CD14-positive monocyte (primary cell): Measurements from ENCODE around the gene MAP3K10. TPM values are rescaled to one million over a fixed set of nuclear protein-coding genes. Genes with fewer than 3 reads are reported as not detected.

Experiments
- DNase-seq, 3 donors: peaks; one replicate each; pipeline ENCODE4 v3.0.0-alpha.2; 2011 to 2022
- H2AFZ ChIP-seq: 2 replicates; pipeline ENCODE4 v1.6.0; 2012; ENCODE audit warnings: mild to moderate bottlenecking, low read depth, low read length, inconsistent platforms; ENCODE audit not compliant: insufficient read depth, poor library complexity, severe bottlenecking
- H3K27ac ChIP-seq, 2 donors: 1 replicate in 1 of 2; 2 replicates in 1 of 2; pipeline ENCODE4 v1.5.1; 2012 to 2013; ENCODE audit warnings: low read length in 2 of 2, control low read depth in 1 of 2, inconsistent platforms in 1 of 2, low read depth in 1 of 2, mild to moderate bottlenecking in 1 of 2
- H3K27me3 ChIP-seq, 2 donors: one replicate each; pipeline versions ENCODE4 v1.6.0 to v1.6.1; 2011 to 2013; ENCODE audit warnings: low read length in 2 of 2; ENCODE audit not compliant: control insufficient read depth in 2 of 2, insufficient read depth in 2 of 2
- H3K36me3 ChIP-seq, 2 donors: replicated peaks in 1 of 2; 1 replicate in 1 of 2; 2 replicates in 1 of 2; pipeline versions ENCODE4 v1.5.1 to v1.6.1; 2012 to 2013; ENCODE audit warnings: low read length in 2 of 2, control low read depth in 1 of 2, inconsistent platforms in 1 of 2, mild to moderate bottlenecking in 1 of 2; ENCODE audit not compliant: insufficient read depth in 2 of 2, control insufficient read depth in 1 of 2
- H3K4me1 ChIP-seq, 2 donors: 1 replicate in 1 of 2; 2 replicates in 1 of 2; pipeline versions ENCODE4 v1.5.1 to v1.6.1; 2012 to 2013; ENCODE audit warnings: low read length in 2 of 2, control low read depth in 1 of 2, inconsistent platforms in 1 of 2, mild to moderate bottlenecking in 1 of 2, moderate library complexity in 1 of 2; ENCODE audit not compliant: insufficient read depth in 2 of 2, control insufficient read depth in 1 of 2
- H3K4me2 ChIP-seq: replicated peaks from 2 replicates; pipeline ENCODE3; 2012; ENCODE audit warnings: low read length, moderate library complexity, mild to moderate bottlenecking; ENCODE audit not compliant: poor library complexity, severe bottlenecking; ENCODE audit errors: extremely low read depth
- H3K4me3 ChIP-seq, 3 experiments: fragments of 200-600 bp in 1 of 3; sonication (generic) in 1 of 3; replicated peaks in 1 of 3; 1 replicate in 2 of 3; 2 replicates in 1 of 3; pipeline ENCODE4 v1.5.1; 2011 to 2013; ENCODE audit warnings: low read length in 3 of 3, mild to moderate bottlenecking in 3 of 3, control low read depth in 2 of 3, low read depth in 2 of 3, inconsistent platforms in 1 of 3, moderate library complexity in 1 of 3
- H3K79me2 ChIP-seq: 2 replicates; pipeline ENCODE4 v1.6.0; 2012; ENCODE audit warnings: mild to moderate bottlenecking, control low read depth, inconsistent platforms, low read length, moderate library complexity; ENCODE audit not compliant: insufficient read depth
- H3K9ac ChIP-seq: 2 replicates; pipeline ENCODE4 v1.6.0; 2017; ENCODE audit warnings: low read length, mild to moderate bottlenecking; ENCODE audit not compliant: insufficient read depth, poor library complexity, severe bottlenecking
- H3K9me3 ChIP-seq, 2 donors: replicated peaks in 1 of 2; 1 replicate in 1 of 2; 2 replicates in 1 of 2; pipeline versions ENCODE4 v1.5.1 to v1.6.1; 2012 to 2013; ENCODE audit warnings: low read length in 2 of 2, control low read depth in 1 of 2; ENCODE audit not compliant: control insufficient read depth in 1 of 2, insufficient read depth in 1 of 2
- H4K20me1 ChIP-seq: 2 replicates; pipeline ENCODE4 v1.6.0; 2012; ENCODE audit warnings: mild to moderate bottlenecking, low read length, control low read depth, moderate library complexity; ENCODE audit not compliant: insufficient read depth
- H3K27ac Mint-ChIP-seq, 7 donors: one replicate each; pipeline ENCODE4 v1.8.0; 2020; ENCODE audit warnings: mild to moderate bottlenecking in 7 of 7, mixed read lengths in 7 of 7, moderate library complexity in 6 of 7, inconsistent platforms in 2 of 7
- H3K27me3 Mint-ChIP-seq, 3 donors: one replicate each; pipeline ENCODE4 v1.8.0; 2021 to 2022; ENCODE audit warnings: low read depth in 3 of 3, mild to moderate bottlenecking in 3 of 3, mixed read lengths in 3 of 3, moderate library complexity in 3 of 3, inconsistent platforms in 1 of 3
- H3K36me3 Mint-ChIP-seq, 2 donors: one replicate each; pipeline ENCODE4 v1.8.0; 2020; ENCODE audit warnings: mixed read lengths in 2 of 2, inconsistent platforms in 1 of 2, mild to moderate bottlenecking in 1 of 2
- H3K4me1 Mint-ChIP-seq: one replicate; pipeline ENCODE4 v1.8.0; 2020; ENCODE audit warnings: mild to moderate bottlenecking, mixed read lengths
- H3K4me3 Mint-ChIP-seq, 2 donors: one replicate each; pipeline ENCODE4 v1.8.0; 2020; ENCODE audit warnings: mild to moderate bottlenecking in 2 of 2, mixed read lengths in 2 of 2, moderate library complexity in 1 of 2
- H3K9me3 Mint-ChIP-seq, 7 donors: one replicate each; pipeline ENCODE4 v1.8.0; 2020 to 2022; ENCODE audit warnings: mixed read lengths in 7 of 7, mild to moderate bottlenecking in 6 of 7, moderate library complexity in 6 of 7, inconsistent platforms in 2 of 7
- WGBS: methylation state at CpG from one replicate; pipeline ENCODE4 v1.1.5; 2013; ENCODE audit warnings: missing lambda C conversion rate; ENCODE audit not compliant: insufficient coverage; 5-methylcytosine and 5-hydroxymethylcytosine counted together
- intact Hi-C, 2 donors: fragments of 100-400 bp; cut with micrococcal nuclease; formaldehyde crosslinking; loops; one replicate each; pipeline versions ENCODE4 v1.15.0 to v1.15.1; 2023
- polyA plus RNA-seq, 3 donors: library from polyadenylated mRNA; depleted of rRNA in 1 of 3; unstranded in 2 of 3; stranded (reverse) in 1 of 3; fragments of 300-500 nt in 2 of 3; fragments of >200 nt in 1 of 3; fragmentation: Illumina TruSeq in 2 of 3; gene quantifications; 1 replicate in 2 of 3; 2 replicates in 1 of 3; pipeline ENCODE4 v1.2.3, GENCODE V29; 2012 to 2021
- TF ChIP-seq, protein P1 (sequence below): fragments of 200-600 bp; IDR thresholded peaks from one replicate; pipeline ENCODE4 v1.8.0; 2022; ENCODE audit warnings: antibody characterized with exemption, mild to moderate bottlenecking

Gene MAP3K10
- polyA plus RNA-seq, 3 donors = 0.05 to 9.1 TPM; not detected in 1

DNA sequence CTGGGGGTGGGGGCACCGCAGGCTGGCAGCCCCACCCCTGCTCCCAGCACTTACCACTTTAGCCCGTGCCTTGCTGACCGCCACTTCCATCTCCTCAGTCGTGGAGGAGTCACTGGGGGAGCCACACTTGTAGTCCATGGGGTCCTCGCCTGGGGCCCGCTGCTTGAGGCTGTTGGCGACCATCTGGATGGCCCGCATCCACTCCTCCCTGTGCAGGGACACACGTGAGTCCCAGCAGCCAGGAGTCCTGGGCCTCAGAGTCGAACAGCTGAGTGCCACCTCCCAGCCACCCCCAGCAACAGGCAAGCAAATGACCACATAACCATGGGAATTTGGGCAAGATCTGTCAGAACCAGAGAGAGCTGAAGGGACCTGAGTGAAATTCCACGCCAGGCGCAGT is 51.3 kb downstream of the MAP3K10 start:
- Histone ChIP-seq H3K9ac (no peak overlapping the region), H3K4me2 (no peak overlapping the region), H3K4me3 (no peak overlapping the region), H3K9me3 (no peaks in the 10 kb centered on the region), H3K27me3 (no peaks in the 10 kb centered on the region), H2AFZ (no peak overlapping the region), H3K27ac (no peak overlapping the region), H3K4me1 (no peaks in the 10 kb centered on the region), H3K36me3 (peaks cover 51 to 79% of the 10 kb centered on the region in 2 donors), H4K20me1 (peaks cover 40% of the 10 kb centered on the region), H3K79me2 (peaks cover 6% of the 10 kb centered on the region)
- no peaks in the 10 kb centered on the region for H3K4me1 Mint-ChIP-seq
- H3K27ac Mint-ChIP-seq = peak overlapping the region in 1 of 7 donors; percentile 52
- intact Hi-C loops = no loop called here
- no peak for DNase-seq
- TF ChIP-seq, protein P1, sequence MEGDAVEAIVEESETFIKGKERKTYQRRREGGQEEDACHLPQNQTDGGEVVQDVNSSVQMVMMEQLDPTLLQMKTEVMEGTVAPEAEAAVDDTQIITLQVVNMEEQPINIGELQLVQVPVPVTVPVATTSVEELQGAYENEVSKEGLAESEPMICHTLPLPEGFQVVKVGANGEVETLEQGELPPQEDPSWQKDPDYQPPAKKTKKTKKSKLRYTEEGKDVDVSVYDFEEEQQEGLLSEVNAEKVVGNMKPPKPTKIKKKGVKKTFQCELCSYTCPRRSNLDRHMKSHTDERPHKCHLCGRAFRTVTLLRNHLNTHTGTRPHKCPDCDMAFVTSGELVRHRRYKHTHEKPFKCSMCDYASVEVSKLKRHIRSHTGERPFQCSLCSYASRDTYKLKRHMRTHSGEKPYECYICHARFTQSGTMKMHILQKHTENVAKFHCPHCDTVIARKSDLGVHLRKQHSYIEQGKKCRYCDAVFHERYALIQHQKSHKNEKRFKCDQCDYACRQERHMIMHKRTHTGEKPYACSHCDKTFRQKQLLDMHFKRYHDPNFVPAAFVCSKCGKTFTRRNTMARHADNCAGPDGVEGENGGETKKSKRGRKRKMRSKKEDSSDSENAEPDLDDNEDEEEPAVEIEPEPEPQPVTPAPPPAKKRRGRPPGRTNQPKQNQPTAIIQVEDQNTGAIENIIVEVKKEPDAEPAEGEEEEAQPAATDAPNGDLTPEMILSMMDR = no peak
- H3K36me3 Mint-ChIP-seq = peaks cover 51 to 79% of the 10 kb centered on the region in 2 donors
- H3K4me3 Mint-ChIP-seq = no peak overlapping the region
- H3K9me3 Mint-ChIP-seq = peaks cover 0 to under 1% (median 0%) of the 10 kb centered on the region in 7 donors
- 98% methylated on average over 12 of the region's 12 CpGs for WGBS
- H3K27me3 Mint-ChIP-seq = no peaks in the 10 kb centered on the region

DNA sequence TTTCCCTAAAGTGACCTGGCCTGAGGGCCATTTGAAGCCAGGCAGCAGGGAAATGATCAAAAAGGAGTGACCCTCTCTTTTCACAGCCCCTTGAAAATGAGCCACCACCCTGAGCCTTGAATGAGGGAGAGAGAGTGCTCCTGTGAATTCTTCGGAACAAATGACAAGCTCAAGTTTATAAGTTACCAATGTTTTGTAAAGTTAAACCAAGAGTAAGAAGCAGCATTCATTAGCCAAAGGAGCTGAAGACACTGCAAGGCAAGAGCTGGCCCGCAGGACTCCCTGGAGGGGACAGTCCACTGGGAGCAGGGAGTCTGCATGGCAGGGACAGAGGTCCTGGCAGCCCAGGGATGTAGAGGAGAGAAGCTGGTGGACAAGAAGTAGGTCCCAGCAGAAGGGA is 52.0 kb downstream of the MAP3K10 start:
- Histone ChIP-seq H3K4me2 (no peak overlapping the region), H2AFZ (no peak overlapping the region), H3K4me1 (no peaks in the 10 kb centered on the region), H3K9me3 (no peaks in the 10 kb centered on the region), H3K27ac (no peak overlapping the region), H3K27me3 (no peaks in the 10 kb centered on the region), H3K36me3 (peaks cover 49 to 79% of the 10 kb centered on the region in 2 donors), H3K79me2 (peaks cover 13% of the 10 kb centered on the region), H3K9ac (no peak overlapping the region), H4K20me1 (peaks cover 43% of the 10 kb centered on the region), H3K4me3 (no peak overlapping the region)
- Mint-ChIP-seq H3K27me3 (no peaks in the 10 kb centered on the region), H3K9me3 (peaks cover 0 to 1% (median 0%) of the 10 kb centered on the region in 7 donors), H3K4me3 (no peak overlapping the region), H3K4me1 (no peaks in the 10 kb centered on the region), H3K27ac (peak overlapping the region in 1 of 7 donors; percentile 46), H3K36me3 (peaks cover 52 to 78% of the 10 kb centered on the region in 2 donors)
- intact Hi-C loops = no loop called here
- no peak for DNase-seq
- TF ChIP-seq, protein P1 = no peak
- 96% methylated on average over 2 of the region's 2 CpGs for WGBS
